Stimulated activated CD8-positive, alpha-beta memory T cell treated with anti-CD3 and anti-CD28 coated beads, Interleukin-7, amount 100 ng/mL, for 24 hours (primary cell): ENCODE data around the gene IWS1.

Experiments
- DNase-seq: peaks from one replicate; pipeline ENCODE4 v3.0.0-alpha.2; 2020; ENCODE audit warnings: low read depth

The IWS1 gene

GRCh38 chr2:127490283-127490682, 36.0 kb downstream of the IWS1 start:
- DNase-seq = no peak

- DNase-seq = no peak
Measured at GRCh38 chr2:127486247-127487058, 39.8 kb downstream of the IWS1 start.

GRCh38 chr2:127485694-127486071, 40.6 kb downstream of the IWS1 start:
- no peak for DNase-seq

- DNase-seq = no peak
Measured at GRCh38 chr2:127485051-127485693, 41.1 kb downstream of the IWS1 start.

- no peak for DNase-seq
Measured at GRCh38 chr2:127482031-127482430, 44.3 kb downstream of the IWS1 start.

GRCh38 chr2:127479866-127480743, 46.2 kb downstream of the IWS1 start:
- DNase-seq = no peak

GRCh38 chr2:127479219-127479825, 47.0 kb downstream of the IWS1 start:
- DNase-seq = no peak

GRCh38 chr2:127475788-127476187, 50.5 kb downstream of the IWS1 start:
- no peak for DNase-seq

- DNase-seq = no peak
Measured at GRCh38 chr2:127472268-127472667, 54.0 kb downstream of the IWS1 start.

- no peak for DNase-seq
Measured at GRCh38 chr2:127471286-127471988, 54.9 kb downstream of the IWS1 start.

- DNase-seq = no peak
Measured at GRCh38 chr2:127469974-127470373, 56.3 kb downstream of the IWS1 start.

- no peak for DNase-seq
Measured at GRCh38 chr2:127469051-127469450, 57.2 kb downstream of the IWS1 start.

- DNase-seq = no peak
Measured at GRCh38 chr2:127465258-127465657, 61.0 kb downstream of the IWS1 start.

- DNase-seq = no peak
Measured at GRCh38 chr2:127464470-127465257, 61.6 kb downstream of the IWS1 start.

- DNase-seq = no peak
Measured at GRCh38 chr2:127463155-127463991, 62.9 kb downstream of the IWS1 start.

GRCh38 chr2:127462461-127462860, 63.8 kb downstream of the IWS1 start:
- no peak for DNase-seq

GRCh38 chr2:127456960-127457359, 69.3 kb downstream of the IWS1 start:
- DNase-seq = no peak

- no peak for DNase-seq
Measured at GRCh38 chr2:127455566-127456493, 70.5 kb downstream of the IWS1 start.
